ENCODE measurements around the gene ADAMTSL5. TPM values are rescaled to one million over a fixed set of nuclear protein-coding genes. Genes with fewer than 3 reads are reported as not detected.

Gene ADAMTSL5
- total RNA-seq, 1 experiment from 2014 or later: 2.6 TPM

GRCh38 chr19:1470055-1470304 lies 42.8 kb downstream of the ADAMTSL5 start:
- H3K79me2 ChIP-seq (ENCODE audit: low read length): no peaks in the 10 kb centered on the region
- H3K9me2 ChIP-seq (replicated peaks; ENCODE audit: insufficient read depth, low read length): no peaks in the 10 kb centered on the region
- no peak overlapping the region for H3K4me3 ChIP-seq (ENCODE audit: low read length)
- H4K20me1 ChIP-seq (ENCODE audit: insufficient read depth, low read depth, low read length): peaks cover 44% of the 10 kb centered on the region; the same call in 1 of the 2 replicates
- H3K27me3 ChIP-seq (ENCODE audit: low read length): no peaks in the 10 kb centered on the region
- no peak overlapping the region for H3K4me2 ChIP-seq (ENCODE audit: low read depth, low read length, poor library complexity, severe bottlenecking)
- peaks cover 21% of the 10 kb centered on the region for H3K4me1 ChIP-seq (ENCODE audit: low read length)
- DNase-seq: no peak
- H3K36me3 ChIP-seq (ENCODE audit: insufficient read depth, low read length): no peaks in the 10 kb centered on the region
- no peak overlapping the region for H3K27ac ChIP-seq (ENCODE audit: low read length)
- no peak overlapping the region for H2AFZ ChIP-seq (ENCODE audit: low read length)
- H3K9me3 ChIP-seq (ENCODE audit: low read length): no peaks in the 10 kb centered on the region
- no peak overlapping the region for H3K9ac ChIP-seq (ENCODE audit: low read length)

DNA sequence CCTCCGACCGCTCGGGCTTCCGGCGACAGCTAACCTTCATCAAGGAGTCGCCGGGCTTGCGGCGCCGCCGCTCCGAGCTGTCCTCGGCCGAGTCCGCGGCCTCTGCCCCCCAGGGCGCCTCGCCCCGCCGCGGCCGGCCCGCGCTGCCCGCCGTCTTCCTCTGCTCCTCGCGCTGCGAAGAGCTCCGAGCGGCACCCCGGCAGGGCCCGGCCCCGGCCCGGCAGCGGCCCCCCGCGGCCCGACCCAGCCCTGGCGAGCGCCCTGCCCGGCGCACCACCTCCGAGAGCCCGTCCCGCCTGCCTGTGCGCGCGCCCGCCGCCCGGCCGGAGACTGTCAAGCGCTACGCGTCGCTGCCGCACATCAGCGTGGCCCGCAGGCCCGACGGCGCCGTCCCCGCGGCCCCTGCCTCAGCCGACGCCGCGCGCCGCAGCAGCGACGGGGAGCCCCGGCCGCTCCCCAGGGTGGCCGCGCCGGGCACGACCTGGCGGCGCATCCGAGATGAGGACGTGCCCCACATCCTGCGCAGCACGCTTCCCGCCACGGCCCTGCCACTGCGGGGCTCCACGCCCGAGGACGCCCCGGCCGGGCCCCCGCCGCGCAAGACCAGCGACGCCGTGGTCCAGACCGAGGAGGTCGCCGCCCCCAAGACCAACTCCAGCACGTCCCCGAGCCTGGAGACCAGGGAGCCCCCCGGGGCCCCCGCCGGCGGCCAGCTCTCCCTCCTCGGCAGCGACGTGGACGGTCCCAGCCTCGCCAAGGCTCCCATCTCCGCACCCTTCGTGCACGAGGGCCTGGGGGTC lies 43.4 kb downstream of the ADAMTSL5 start:
- H3K4me3 ChIP-seq (ENCODE audit: low read length): peak overlapping the region; percentile 64; the same call in 1 of the 2 replicates
- H3K36me3 ChIP-seq (ENCODE audit: insufficient read depth, low read length): no peaks in the 10 kb centered on the region
- peaks cover 40% of the 10 kb centered on the region; the same call in 1 of the 2 replicates for H4K20me1 ChIP-seq (ENCODE audit: insufficient read depth, low read depth, low read length)
- H2AFZ ChIP-seq (ENCODE audit: low read length): no peak overlapping the region
- no peaks in the 10 kb centered on the region for H3K79me2 ChIP-seq (ENCODE audit: low read length)
- no peaks in the 10 kb centered on the region for H3K27me3 ChIP-seq (ENCODE audit: low read length)
- peaks cover 21% of the 10 kb centered on the region for H3K4me1 ChIP-seq (ENCODE audit: low read length)
- no peak overlapping the region for H3K4me2 ChIP-seq (ENCODE audit: low read depth, low read length, poor library complexity, severe bottlenecking)
- DNase-seq: peak; percentile 83
- H3K9me2 ChIP-seq (replicated peaks; ENCODE audit: insufficient read depth, low read length): no peaks in the 10 kb centered on the region
- peak overlapping the region; percentile 69 for H3K9ac ChIP-seq (ENCODE audit: low read length)
- no peaks in the 10 kb centered on the region for H3K9me3 ChIP-seq (ENCODE audit: low read length)
- no peak overlapping the region for H3K27ac ChIP-seq (ENCODE audit: low read length)

GRCh38 chr19:1468821-1469254 lies 44.0 kb downstream of the ADAMTSL5 start:
- Histone ChIP-seq H3K4me1 (ENCODE audit: low read length) (peaks cover 21% of the 10 kb centered on the region), H4K20me1 (ENCODE audit: insufficient read depth, low read depth, low read length) (peaks cover 38% of the 10 kb centered on the region; the same call in 1 of the 2 replicates), H3K27me3 (ENCODE audit: low read length) (no peaks in the 10 kb centered on the region)

GRCh38 chr19:1468274-1468820 lies 44.5 kb downstream of the ADAMTSL5 start:
- Histone ChIP-seq H3K36me3 (ENCODE audit: insufficient read depth, low read length) (no peaks in the 10 kb centered on the region), H2AFZ (ENCODE audit: low read length) (no peak overlapping the region), H4K20me1 (ENCODE audit: insufficient read depth, low read depth, low read length) (peaks cover 34% of the 10 kb centered on the region; the same call in 1 of the 2 replicates), H3K9ac (ENCODE audit: low read length) (peak overlapping the region; percentile 69), H3K4me3 (ENCODE audit: low read length) (peak overlapping the region; percentile 64), H3K9me3 (ENCODE audit: low read length) (no peaks in the 10 kb centered on the region), H3K27me3 (ENCODE audit: low read length) (no peaks in the 10 kb centered on the region), H3K79me2 (ENCODE audit: low read length) (no peaks in the 10 kb centered on the region), H3K4me2 (ENCODE audit: low read depth, low read length, poor library complexity, severe bottlenecking) (peak overlapping the region; percentile 65), H3K4me1 (ENCODE audit: low read length) (peaks cover 21% of the 10 kb centered on the region), H3K27ac (ENCODE audit: low read length) (no peak overlapping the region), H3K9me2 (replicated peaks; ENCODE audit: insufficient read depth, low read length) (no peaks in the 10 kb centered on the region)
- no peak for DNase-seq

More at GRCh38 chr19:1468821-1469254, 44.0 kb downstream of the ADAMTSL5 start:
- H3K9ac ChIP-seq (ENCODE audit: low read length): peak overlapping the region; percentile 69
- no peak overlapping the region for H2AFZ ChIP-seq (ENCODE audit: low read length)
- no peak overlapping the region for H3K27ac ChIP-seq (ENCODE audit: low read length)
- peak overlapping the region; percentile 65 for H3K4me2 ChIP-seq (ENCODE audit: low read depth, low read length, poor library complexity, severe bottlenecking)
- peak overlapping the region; percentile 64; the same call in 1 of the 2 replicates for H3K4me3 ChIP-seq (ENCODE audit: low read length)
- H3K9me3 ChIP-seq (ENCODE audit: low read length): no peaks in the 10 kb centered on the region
- DNase-seq: peak; percentile 74
- H3K9me2 ChIP-seq (replicated peaks; ENCODE audit: insufficient read depth, low read length): no peaks in the 10 kb centered on the region
- H3K79me2 ChIP-seq (ENCODE audit: low read length): no peaks in the 10 kb centered on the region
- H3K36me3 ChIP-seq (ENCODE audit: insufficient read depth, low read length): no peaks in the 10 kb centered on the region

GRCh38 chr19:1467490-1468273 lies 45.1 kb downstream of the ADAMTSL5 start:
- peaks cover 21% of the 10 kb centered on the region for H3K4me1 ChIP-seq (ENCODE audit: low read length)
- no peak overlapping the region for H2AFZ ChIP-seq (ENCODE audit: low read length)
- H3K4me3 ChIP-seq (ENCODE audit: low read length): no peak overlapping the region
- no peak for DNase-seq
- peak overlapping the region; percentile 65 for H3K4me2 ChIP-seq (ENCODE audit: low read depth, low read length, poor library complexity, severe bottlenecking)
- no peaks in the 10 kb centered on the region for H3K27me3 ChIP-seq (ENCODE audit: low read length)
- H3K9me3 ChIP-seq (ENCODE audit: low read length): no peaks in the 10 kb centered on the region
- peaks cover 27% of the 10 kb centered on the region; the same call in 1 of the 2 replicates for H4K20me1 ChIP-seq (ENCODE audit: insufficient read depth, low read depth, low read length)
- no peaks in the 10 kb centered on the region for H3K79me2 ChIP-seq (ENCODE audit: low read length)
- no peak overlapping the region for H3K27ac ChIP-seq (ENCODE audit: low read length)
- H3K9ac ChIP-seq (ENCODE audit: low read length): no peak overlapping the region
- H3K9me2 ChIP-seq (replicated peaks; ENCODE audit: insufficient read depth, low read length): no peaks in the 10 kb centered on the region
- H3K36me3 ChIP-seq (ENCODE audit: insufficient read depth, low read length): no peaks in the 10 kb centered on the region

GRCh38 chr19:1467215-1467489 lies 45.7 kb downstream of the ADAMTSL5 start:
- Histone ChIP-seq H3K9me3 (ENCODE audit: low read length) (no peaks in the 10 kb centered on the region), H3K27me3 (ENCODE audit: low read length) (no peaks in the 10 kb centered on the region), H3K4me3 (ENCODE audit: low read length) (no peak overlapping the region), H4K20me1 (ENCODE audit: insufficient read depth, low read depth, low read length) (peaks cover 22% of the 10 kb centered on the region; the same call in 1 of the 2 replicates), H3K79me2 (ENCODE audit: low read length) (no peaks in the 10 kb centered on the region), H3K9me2 (replicated peaks; ENCODE audit: insufficient read depth, low read length) (no peaks in the 10 kb centered on the region), H3K4me1 (ENCODE audit: low read length) (peaks cover 21% of the 10 kb centered on the region), H3K27ac (ENCODE audit: low read length) (no peak overlapping the region), H3K4me2 (ENCODE audit: low read depth, low read length, poor library complexity, severe bottlenecking) (no peak overlapping the region), H2AFZ (ENCODE audit: low read length) (no peak overlapping the region), H3K36me3 (ENCODE audit: insufficient read depth, low read length) (no peaks in the 10 kb centered on the region), H3K9ac (ENCODE audit: low read length) (no peak overlapping the region)
- DNase-seq: no peak

GRCh38 chr19:1466461-1467214 lies 46.2 kb downstream of the ADAMTSL5 start:
- no peak overlapping the region for H3K4me3 ChIP-seq (ENCODE audit: low read length)
- H3K9me2 ChIP-seq (replicated peaks; ENCODE audit: insufficient read depth, low read length): no peaks in the 10 kb centered on the region
- H4K20me1 ChIP-seq (ENCODE audit: insufficient read depth, low read depth, low read length): peaks cover 17% of the 10 kb centered on the region; the same call in 1 of the 2 replicates
- H3K79me2 ChIP-seq (ENCODE audit: low read length): no peaks in the 10 kb centered on the region
- no peaks in the 10 kb centered on the region for H3K36me3 ChIP-seq (ENCODE audit: insufficient read depth, low read length)
- H3K4me1 ChIP-seq (ENCODE audit: low read length): peaks cover 21% of the 10 kb centered on the region
- H3K27ac ChIP-seq (ENCODE audit: low read length): no peak overlapping the region
- no peak for DNase-seq
- no peaks in the 10 kb centered on the region for H3K9me3 ChIP-seq (ENCODE audit: low read length)
- H2AFZ ChIP-seq (ENCODE audit: low read length): no peak overlapping the region
- no peaks in the 10 kb centered on the region for H3K27me3 ChIP-seq (ENCODE audit: low read length)
- H3K4me2 ChIP-seq (ENCODE audit: low read depth, low read length, poor library complexity, severe bottlenecking): no peak overlapping the region
- no peak overlapping the region for H3K9ac ChIP-seq (ENCODE audit: low read length)
